OCI-LY3 (cell line): Measurements from ENCODE around the gene BASP1.
A peak's percentile ranks its signal among the peaks of the same experiment; 100 is the strongest.

ENCODE experiments used
- H2AFZ ChIP-seq: fragments of 200-600, 300-600 bp; shearing (Covaris generic); 2 replicates; pipeline ENCODE4 v1.6.0; 2014; ENCODE audit warnings: antibody characterized with exemption, low read depth, low read length
- H3K27ac ChIP-seq: fragments of 200-600, 300-600 bp; sonication (generic); 2 replicates; pipeline ENCODE4 v1.5.1; 2014; ENCODE audit warnings: mild to moderate bottlenecking, low read length, moderate library complexity, mixed read lengths
- H3K27me3 ChIP-seq: fragments of 200-600, 300-600 bp; sonication (generic); 2 replicates; pipeline ENCODE4 v1.6.1; 2014; ENCODE audit warnings: low read depth, low read length, mixed read lengths
- H3K36me3 ChIP-seq: fragments of 200-600, 300-600 bp; sonication (generic); replicated peaks from 2 replicates; pipeline ENCODE3; 2014; ENCODE audit warnings: low read depth, low read length, mixed read lengths
- H3K4me1 ChIP-seq: fragments of 300-600, 200-600 bp; sonication (generic); 2 replicates; pipeline ENCODE4 v1.6.1; 2014; ENCODE audit warnings: low read length, mixed read lengths
- H3K4me2 ChIP-seq: fragments of 200-600, 300-600 bp; sonication (generic); 2 replicates; pipeline ENCODE4 v1.6.1; 2014; ENCODE audit warnings: low read length, mixed read lengths
- H3K4me3 ChIP-seq: fragments of 300-600, 200-600 bp; sonication (generic); 2 replicates; pipeline ENCODE4 v1.5.1; 2014; ENCODE audit warnings: antibody characterized with exemption, mild to moderate bottlenecking, low read length, moderate library complexity
- H3K79me2 ChIP-seq: fragments of 300-600, 200-600 bp; shearing (Covaris generic); 2 replicates; pipeline ENCODE4 v1.6.1; 2014; ENCODE audit warnings: mild to moderate bottlenecking, low read length, mixed read lengths
- H3K9ac ChIP-seq: fragments of 300-600, 200-600 bp; shearing (Covaris generic); 2 replicates; pipeline ENCODE4 v1.6.0; 2014; ENCODE audit warnings: mild to moderate bottlenecking, low read length, moderate library complexity
- H3K9me3 ChIP-seq: fragments of 200-600, 300-600 bp; shearing (Covaris generic); 2 replicates; pipeline ENCODE4 v1.6.1; 2014; ENCODE audit warnings: low read length, mixed read lengths; ENCODE audit not compliant: insufficient read depth
- H4K20me1 ChIP-seq: fragments of 200-600, 300-600 bp; sonication (generic); 2 replicates; pipeline ENCODE4 v1.6.1; 2016; ENCODE audit warnings: low read length, mixed read lengths; ENCODE audit not compliant: insufficient read depth
- EZH2phosphoT487 ChIP-seq: fragments of 200-600 bp; shearing (Covaris generic); IDR thresholded peaks from 2 replicates; pipeline ENCODE4 v1.6.1; 2018; ENCODE audit warnings: antibody characterized with exemption, mixed run types, low read depth
- TF ChIP-seq, protein P1 (sequence below): fragments of 200-600, 300-600 bp; sonication (generic); IDR thresholded peaks from 2 replicates; pipeline ENCODE4 v1.5.1; 2014; ENCODE audit warnings: antibody characterized with exemption, low read length, low read depth

The BASP1 gene

DNA sequence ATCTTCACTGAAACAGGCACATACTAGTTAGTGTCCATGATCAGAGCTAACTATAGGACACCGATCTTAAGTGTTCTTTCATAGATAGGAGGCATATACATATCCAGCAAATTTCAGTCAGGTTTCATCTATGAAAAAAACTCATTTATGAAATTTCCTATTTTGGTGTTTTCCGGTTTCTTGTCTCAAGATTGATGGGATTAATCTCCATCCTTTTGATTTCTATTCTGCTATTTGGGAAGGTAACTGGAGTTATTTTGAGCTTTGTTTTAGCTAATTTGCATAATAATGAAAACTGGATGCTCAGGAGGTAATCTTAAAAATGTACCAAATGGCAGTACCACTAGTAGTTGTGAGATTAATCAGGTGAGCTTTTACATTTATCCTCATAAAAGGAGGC lies 62.1 kb downstream of the BASP1 start:
- no peak overlapping the region for H3K9ac ChIP-seq
- 0 out of 2 replicates have a peak, but pooled peaks cover under 1% of the 10 kb centered on the region for H4K20me1 ChIP-seq
- H3K27ac ChIP-seq: peak overlapping the region; percentile 93
- H2AFZ ChIP-seq: no peak overlapping the region
- no peaks in the 10 kb centered on the region for H3K9me3 ChIP-seq
- peak overlapping the region; percentile 58; the same call in 1 of the 2 replicates for H3K4me2 ChIP-seq
- H3K27me3 ChIP-seq: no peaks in the 10 kb centered on the region
- peaks cover 77% of the 10 kb centered on the region for H3K4me1 ChIP-seq
- H3K4me3 ChIP-seq: no peak overlapping the region
- peaks cover 47% of the 10 kb centered on the region for H3K79me2 ChIP-seq
- H3K36me3 ChIP-seq: peaks cover 20% of the 10 kb centered on the region
- TF ChIP-seq, protein P1, sequence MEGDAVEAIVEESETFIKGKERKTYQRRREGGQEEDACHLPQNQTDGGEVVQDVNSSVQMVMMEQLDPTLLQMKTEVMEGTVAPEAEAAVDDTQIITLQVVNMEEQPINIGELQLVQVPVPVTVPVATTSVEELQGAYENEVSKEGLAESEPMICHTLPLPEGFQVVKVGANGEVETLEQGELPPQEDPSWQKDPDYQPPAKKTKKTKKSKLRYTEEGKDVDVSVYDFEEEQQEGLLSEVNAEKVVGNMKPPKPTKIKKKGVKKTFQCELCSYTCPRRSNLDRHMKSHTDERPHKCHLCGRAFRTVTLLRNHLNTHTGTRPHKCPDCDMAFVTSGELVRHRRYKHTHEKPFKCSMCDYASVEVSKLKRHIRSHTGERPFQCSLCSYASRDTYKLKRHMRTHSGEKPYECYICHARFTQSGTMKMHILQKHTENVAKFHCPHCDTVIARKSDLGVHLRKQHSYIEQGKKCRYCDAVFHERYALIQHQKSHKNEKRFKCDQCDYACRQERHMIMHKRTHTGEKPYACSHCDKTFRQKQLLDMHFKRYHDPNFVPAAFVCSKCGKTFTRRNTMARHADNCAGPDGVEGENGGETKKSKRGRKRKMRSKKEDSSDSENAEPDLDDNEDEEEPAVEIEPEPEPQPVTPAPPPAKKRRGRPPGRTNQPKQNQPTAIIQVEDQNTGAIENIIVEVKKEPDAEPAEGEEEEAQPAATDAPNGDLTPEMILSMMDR: no peak
- TF ChIP-seq EZH2phosphoT487: no peak

DNA sequence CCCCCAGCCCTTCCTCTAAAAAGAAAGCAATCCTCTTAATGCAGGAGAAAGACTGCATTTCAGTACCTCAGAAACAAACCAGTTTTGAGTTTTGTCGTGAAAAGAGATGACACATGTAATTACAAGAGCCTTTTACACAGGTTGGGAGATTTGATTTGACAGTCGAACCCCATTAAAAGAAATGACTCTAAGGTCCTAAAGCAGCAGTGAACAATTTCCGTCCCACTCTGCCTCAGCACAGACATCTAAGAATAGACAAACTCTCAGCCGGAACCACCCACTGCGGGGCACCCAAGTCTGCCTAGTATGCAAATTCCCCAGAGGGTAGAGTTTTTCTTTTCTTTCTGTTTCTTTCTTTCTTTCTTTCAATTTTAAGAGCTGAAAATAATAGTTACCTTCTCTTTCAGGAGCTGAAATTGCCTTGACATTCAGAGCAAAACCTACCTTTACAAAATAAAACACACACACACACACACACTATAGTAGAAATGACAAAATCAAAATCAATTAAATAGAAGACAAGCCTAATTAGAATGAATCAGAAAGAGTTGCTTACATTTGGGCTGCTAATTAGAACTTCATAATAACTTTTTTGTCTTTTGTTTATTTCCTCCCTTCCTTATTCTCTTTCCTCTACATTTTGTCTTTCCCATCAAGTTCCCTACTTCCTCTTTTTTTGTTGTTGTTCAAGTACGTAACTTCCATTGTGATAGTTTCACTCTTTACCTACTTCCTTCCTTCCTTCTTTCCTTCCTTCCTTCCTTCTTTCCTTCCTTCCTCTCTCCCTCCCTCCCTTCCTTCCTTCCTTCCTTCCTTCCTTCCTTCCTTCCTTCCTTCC lies 65.1 kb downstream of the BASP1 start:
- peak overlapping the region; percentile 70 for H3K4me2 ChIP-seq
- H3K4me1 ChIP-seq: peaks cover 56% of the 10 kb centered on the region
- no peaks in the 10 kb centered on the region for H3K27me3 ChIP-seq
- peak overlapping the region; percentile 47 for H3K4me3 ChIP-seq
- H4K20me1 ChIP-seq: no peaks in the 10 kb centered on the region
- TF ChIP-seq EZH2phosphoT487: no peak
- TF ChIP-seq, protein P1: no peak
- peak overlapping the region; percentile 89 for H3K27ac ChIP-seq
- peak overlapping the region; percentile 50 for H3K9ac ChIP-seq
- peaks cover 17% of the 10 kb centered on the region for H3K79me2 ChIP-seq
- H3K36me3 ChIP-seq: peaks cover 11% of the 10 kb centered on the region
- no peaks in the 10 kb centered on the region for H3K9me3 ChIP-seq
- no peak overlapping the region for H2AFZ ChIP-seq

DNA sequence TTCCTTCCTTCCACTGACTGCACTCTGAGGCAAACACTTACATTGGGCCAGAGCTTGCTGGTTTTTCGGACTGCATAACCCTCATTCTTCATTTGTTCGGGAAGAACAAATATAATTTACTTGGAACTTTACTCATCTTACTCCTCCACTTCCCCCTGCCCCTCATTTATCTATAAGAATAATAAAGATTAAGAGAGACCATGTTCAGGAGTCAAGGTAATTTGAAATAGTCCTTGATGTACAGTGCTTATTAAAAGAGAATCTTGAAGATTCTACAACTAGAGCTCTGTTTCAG lies 65.6 kb downstream of the BASP1 start:
- no peak for TF ChIP-seq EZH2phosphoT487
- TF ChIP-seq, protein P1: no peak
- peaks cover 52% of the 10 kb centered on the region for H3K4me1 ChIP-seq
- H3K79me2 ChIP-seq: peaks cover 15% of the 10 kb centered on the region
- no peak overlapping the region for H3K9ac ChIP-seq
- H3K4me3 ChIP-seq: no peak overlapping the region
- H3K27me3 ChIP-seq: no peaks in the 10 kb centered on the region
- H3K36me3 ChIP-seq: peaks cover 11% of the 10 kb centered on the region
- no peaks in the 10 kb centered on the region for H4K20me1 ChIP-seq
- no peak overlapping the region for H3K4me2 ChIP-seq
- H3K9me3 ChIP-seq: no peaks in the 10 kb centered on the region
- H2AFZ ChIP-seq: no peak overlapping the region
- H3K27ac ChIP-seq: peak overlapping the region; percentile 89; the same call in 1 of the 2 replicates

DNA sequence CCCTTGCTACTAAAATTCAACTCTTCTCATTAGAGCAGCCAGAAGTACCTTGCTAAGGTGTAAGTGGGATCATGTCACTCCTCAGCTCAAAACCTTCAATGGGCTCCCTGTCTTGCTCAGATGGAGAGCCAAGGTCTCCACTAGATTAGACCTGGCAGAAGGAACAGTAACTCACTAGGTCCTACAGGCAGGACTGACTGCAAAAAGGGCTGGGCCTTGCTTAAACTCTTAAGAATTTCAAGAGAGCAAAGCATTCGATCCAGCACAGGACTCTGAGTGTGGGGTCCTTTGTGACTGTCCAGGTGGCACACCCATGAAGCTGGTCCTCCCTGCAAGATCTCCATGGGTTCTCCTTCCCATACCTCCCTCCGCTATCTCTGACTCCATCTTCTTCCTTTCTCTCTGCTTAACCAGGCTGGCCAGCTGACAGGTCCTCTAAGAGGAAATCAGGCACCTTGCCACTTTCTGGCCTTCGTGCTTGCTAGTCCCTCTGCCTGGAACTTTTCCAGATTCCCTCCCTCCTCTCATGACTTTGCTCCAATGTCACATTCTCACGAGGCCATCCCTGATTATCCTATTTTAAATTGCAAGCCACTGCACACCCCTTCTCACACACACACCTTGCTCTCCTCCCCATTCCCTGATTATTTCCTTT lies 70.2 kb downstream of the BASP1 start:
- H3K9ac ChIP-seq: no peak overlapping the region
- H3K4me1 ChIP-seq: peaks cover 13% of the 10 kb centered on the region
- no peaks in the 10 kb centered on the region for H3K9me3 ChIP-seq
- no peak overlapping the region for H3K4me2 ChIP-seq
- no peak overlapping the region for H3K27ac ChIP-seq
- no peaks in the 10 kb centered on the region for H3K27me3 ChIP-seq
- H4K20me1 ChIP-seq: no peaks in the 10 kb centered on the region
- no peak overlapping the region for H2AFZ ChIP-seq
- H3K36me3 ChIP-seq: no peaks in the 10 kb centered on the region
- H3K4me3 ChIP-seq: no peak overlapping the region
- H3K79me2 ChIP-seq: no peaks in the 10 kb centered on the region
- no peak for TF ChIP-seq EZH2phosphoT487
- TF ChIP-seq, protein P1: no peak
